GM18907 (cell line): ENCODE measurements around the gene RBMS3.
"Not testable (repeated sequence)": the region's sequence is repeated elsewhere in the genome, so short reads cannot be mapped to it uniquely, and the experiment has no call there.

ENCODE experiments used
- ATAC-seq: cut with Tn5 transposase; IDR thresholded peaks from one replicate; pipeline ENCODE4 v1.9.1; 2021; ENCODE audit warnings: mild to moderate bottlenecking, moderate library complexity; ENCODE audit not compliant: unreplicated experiment

RBMS3 gene

DNA sequence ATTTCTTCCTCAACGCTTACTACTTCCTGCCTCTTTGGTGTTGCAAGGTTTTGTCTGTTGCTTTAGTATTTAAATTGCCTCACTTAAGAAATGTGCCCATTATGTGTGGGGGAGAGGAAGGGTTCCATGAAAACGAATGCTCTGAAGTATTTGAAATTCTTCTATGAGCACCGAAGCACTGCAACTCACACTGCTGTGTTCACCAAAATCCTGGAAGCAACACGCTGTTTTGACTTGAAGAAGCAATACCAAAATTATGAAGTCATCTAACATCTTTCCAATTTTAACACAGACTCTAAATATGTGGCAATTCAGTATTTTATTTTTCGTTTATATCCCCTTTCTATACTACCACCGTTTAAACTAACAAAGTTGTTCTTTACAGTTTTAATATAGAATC lies 101.5 kb downstream of the RBMS3 start:
- no peak for ATAC-seq

DNA sequence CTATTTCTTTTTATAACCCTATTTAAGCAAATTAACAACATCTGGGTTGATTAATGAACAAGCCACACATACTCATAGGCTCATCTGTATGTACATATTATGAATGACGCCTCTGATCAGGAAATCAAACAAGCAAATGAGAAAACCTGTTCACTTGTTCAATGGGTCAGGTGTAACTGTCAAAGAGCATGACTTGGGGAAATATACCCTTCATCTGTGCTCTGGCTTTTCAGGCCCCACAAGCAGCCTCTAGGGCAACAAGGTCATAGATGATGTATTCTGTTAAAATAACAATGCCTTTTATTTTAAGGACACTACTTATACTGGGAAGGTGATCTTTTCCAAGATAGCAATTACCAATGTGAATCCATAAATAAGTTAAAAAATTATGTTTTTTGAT lies 102.0 kb downstream of the RBMS3 start:
- no peak for ATAC-seq

DNA sequence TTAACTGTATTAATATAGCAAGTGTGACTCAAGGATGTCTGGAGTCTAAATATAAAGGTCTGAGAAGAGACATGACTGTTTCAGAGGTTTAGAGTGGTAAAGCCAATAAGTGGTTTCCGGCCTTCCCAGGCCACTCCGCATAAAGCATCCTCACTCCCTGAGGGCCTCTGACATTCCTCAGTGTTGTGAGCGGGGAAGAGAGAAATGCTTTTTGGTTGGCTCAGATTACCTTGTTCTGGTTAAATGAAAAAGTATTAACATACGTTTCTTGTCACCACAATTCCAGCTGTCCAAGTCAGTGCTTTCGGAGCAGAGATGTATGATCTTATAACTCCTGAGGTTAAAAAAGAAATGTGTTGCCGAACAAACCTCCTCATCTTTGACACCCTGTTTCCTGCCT lies 103.8 kb downstream of the RBMS3 start:
- ATAC-seq, result no peak

DNA sequence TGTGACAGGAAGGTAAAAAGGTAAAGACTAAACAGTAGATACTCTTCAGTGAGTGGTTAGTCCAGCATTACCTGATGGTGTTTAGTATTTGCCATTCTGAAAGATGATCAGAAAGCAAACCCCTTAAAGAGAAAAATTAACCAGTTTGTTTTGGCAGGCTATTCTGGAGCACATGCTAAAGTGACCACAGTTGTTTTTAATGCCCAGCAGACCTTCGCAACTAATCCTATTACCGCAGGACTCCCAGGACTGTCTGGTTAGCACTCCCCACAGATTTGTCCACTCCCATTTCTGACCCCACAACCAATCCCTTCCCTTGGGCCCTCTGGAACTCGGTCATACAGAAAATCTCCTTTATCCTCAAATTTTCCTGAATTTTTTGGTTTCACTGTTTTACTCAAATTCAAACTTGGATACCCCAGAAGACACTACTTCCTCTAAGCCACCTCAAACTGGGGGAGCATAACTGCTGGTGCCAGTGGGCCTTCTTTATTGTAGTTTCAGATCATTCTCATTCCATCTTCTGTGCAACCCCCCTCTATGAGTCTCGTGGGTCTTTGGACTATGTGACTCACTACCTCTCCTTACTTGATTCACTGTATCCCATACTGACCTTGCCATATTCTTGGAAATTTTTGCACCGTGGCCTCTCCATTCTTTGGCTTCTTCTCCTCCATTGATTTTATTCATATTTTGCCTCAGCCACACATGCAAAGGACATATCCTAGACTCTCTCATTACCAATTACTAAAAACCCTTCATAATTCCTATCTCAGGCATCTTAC lies 104.4 kb downstream of the RBMS3 start:
- ATAC-seq, result no peak

DNA sequence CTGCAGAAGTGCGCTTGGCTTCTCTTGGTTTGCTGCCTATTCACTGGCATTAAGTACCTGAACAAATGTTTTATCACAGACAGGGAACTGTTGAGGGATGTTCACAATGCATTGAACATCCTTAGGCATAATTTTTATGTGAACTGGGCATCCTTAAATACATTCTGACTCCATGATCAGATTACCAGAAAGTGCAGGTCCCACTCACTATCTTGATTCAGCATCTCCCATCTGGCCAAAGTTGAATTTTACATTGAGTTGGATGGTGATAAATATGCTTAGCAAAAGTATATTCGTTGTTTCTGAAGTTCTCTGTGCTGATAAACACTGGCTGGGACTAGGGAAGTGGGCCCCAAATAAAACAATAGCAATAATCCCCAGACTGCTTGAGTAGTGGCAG lies 108.5 kb downstream of the RBMS3 start:
- ATAC-seq, result no peak

DNA sequence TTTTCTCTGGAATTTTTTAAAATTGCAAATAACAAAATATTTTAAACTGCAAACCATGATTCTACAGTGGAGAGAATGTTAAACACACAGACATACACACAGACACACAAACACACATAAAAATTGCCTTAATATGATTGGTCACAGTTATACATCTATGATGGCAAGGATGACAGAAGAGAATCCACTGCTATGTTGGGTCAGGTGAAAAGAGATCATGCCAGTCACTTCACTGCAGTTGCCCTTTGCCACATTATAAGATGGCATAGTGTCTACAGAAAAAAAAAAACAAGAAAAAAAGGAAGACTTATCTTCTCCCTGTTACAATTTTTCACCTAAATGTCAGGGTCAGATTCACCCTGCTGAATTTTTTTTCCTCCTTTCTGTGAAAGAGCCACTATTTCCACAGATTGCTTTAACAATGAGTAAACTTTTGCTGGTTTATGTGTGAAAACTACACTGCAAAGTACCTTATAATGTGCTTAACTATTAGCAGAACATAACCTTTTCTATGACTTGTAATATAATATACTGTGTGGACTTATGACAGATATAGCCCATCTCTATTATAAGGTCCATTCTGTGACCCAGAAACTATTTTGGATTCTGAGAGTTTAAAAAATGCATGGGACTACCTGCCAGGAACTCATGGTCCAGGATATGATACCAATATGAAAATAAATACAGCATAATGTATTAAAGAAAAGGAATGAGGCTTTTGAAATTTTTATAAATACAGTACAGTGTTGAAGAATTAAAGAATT lies 111.9 kb downstream of the RBMS3 start:
- no peak for ATAC-seq

DNA sequence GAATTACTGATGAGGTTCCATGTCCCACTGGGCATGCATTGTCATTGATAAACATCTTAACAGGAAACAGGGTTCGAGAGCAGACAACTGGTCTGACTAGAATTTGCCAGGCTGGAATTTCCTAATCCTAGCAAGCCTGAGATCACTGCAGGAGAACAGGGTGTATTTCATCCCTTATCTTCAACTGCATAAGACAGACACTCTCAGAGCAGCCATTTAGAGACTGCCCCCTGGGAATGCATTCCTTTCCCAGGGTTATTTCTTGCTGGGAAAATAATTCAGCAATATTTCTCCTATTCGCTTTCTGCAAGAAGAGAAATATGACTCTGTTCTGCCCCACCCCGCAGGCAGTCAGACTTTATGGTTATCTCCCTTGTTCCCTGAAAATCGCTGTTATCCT lies 113.1 kb downstream of the RBMS3 start:
- ATAC-seq, result not testable (repeated sequence)

DNA sequence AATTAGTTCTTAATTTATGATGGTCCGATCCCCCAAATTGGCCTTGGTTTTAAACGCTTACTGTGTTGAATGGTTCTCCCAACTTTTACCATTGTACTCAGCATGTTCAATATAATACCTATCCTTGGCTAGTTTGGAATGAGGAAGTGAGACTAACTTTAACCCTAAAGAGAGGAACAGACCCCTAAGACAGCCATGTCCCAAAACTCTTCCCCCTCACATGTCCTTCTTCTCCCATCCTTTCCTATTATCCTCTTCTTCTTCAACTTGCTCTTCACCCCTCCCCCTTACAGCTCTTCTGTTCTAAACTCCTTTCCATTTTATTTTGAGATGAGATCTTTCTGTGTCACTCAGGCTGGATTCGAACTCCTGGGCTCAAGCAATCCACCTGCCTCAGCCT lies 116.5 kb downstream of the RBMS3 start:
- no peak for ATAC-seq

DNA sequence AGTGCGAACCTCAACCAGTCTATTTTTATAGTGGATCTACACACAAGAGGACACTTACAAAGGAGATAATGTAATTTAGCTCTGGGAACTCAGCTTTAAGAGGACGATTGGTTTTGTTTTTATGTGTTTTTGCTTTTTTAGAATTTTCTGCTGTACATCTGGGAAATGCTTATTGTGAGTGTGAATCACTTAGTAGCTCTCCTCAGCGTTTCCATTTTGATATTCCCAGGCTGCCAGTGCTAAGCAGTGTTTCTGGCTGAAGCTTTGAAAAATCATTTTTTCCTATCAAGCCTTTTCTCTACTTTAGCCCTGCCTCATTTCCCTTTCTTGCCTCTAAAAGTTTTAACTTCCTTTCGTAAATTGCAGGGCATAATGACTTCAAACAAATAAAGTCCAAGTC lies 117.9 kb downstream of the RBMS3 start:
- no peak for ATAC-seq

DNA sequence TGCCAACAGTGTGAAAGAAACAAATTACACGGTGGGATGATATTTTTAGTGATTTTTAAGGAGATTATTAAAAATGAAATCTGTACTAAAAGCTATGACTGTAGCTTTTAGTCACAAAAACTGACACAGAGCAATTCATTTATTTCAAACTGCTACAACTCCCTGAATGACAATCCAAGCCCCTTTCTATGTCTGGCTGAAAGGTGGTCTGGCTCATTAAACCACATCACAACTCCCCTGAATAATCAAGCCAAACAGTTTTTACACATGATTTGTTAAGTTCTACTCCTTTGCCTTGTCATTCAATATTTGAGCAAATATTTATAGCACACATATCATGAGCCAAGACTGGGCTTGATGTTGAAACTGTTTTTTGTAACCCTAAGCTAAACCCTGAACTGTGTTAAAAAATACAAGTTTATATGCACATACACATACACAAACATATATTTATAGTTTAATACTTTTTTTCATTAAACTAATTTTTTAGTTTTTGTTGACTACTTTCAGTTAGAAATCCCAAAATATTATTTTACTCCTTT lies 125.5 kb downstream of the RBMS3 start:
- no peak for ATAC-seq

DNA sequence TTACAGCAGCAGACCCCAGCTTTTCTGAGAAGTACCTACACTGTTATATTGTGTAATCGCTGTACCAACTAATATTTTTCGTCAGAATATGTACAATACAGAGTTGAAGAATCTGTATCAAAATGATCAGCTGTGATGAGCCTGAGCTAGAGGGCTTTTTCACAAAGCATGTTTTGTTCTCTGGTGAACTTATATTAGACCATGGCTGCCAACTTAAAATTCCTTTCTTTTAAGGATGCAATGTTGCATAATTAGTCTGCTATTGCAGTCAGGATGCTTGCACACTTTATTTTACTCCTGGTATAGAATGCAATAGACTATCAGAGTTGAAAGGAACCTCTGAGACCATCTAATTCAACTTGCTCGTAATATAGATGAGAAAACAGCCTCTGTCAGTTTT lies 127.8 kb downstream of the RBMS3 start:
- no peak for ATAC-seq

DNA sequence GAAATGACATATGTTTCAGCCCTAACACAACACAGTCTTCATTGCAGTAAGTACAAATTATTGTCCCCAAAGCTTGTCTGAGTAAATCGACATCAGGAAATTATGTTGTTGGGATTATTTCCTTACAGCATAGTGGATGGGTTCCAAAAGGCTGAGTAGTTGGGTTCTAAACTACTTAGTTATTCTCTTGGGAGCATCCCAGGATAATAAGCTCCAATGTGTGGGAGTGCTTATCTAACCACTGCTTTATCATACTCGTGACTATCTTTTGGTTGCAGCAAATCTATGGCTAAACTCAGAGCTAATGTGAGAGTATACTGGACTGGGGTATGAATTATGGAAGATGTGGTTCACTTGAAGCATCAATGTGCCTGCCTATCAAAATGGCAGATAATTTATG lies 128.5 kb downstream of the RBMS3 start:
- ATAC-seq, result no peak

DNA sequence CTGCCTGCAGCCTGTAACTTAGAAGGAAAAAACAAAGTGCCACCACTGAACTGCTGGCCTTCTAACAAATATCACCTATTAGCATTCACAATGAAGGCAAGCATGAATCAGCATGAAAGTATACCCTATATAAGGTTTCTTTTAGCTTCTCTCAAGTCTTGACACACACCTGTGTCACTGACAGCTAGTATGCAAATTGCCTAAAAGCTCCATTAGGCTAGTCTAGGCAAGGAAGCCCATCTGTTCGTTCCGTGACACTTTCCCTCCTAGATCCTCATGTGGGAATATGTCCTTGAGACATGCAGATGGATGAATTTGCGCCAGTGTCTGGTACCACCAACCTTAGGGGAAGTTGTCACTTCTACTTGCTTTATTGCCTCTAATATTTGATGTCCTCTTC lies 129.3 kb downstream of the RBMS3 start:
- ATAC-seq, result peak; percentile 53

DNA sequence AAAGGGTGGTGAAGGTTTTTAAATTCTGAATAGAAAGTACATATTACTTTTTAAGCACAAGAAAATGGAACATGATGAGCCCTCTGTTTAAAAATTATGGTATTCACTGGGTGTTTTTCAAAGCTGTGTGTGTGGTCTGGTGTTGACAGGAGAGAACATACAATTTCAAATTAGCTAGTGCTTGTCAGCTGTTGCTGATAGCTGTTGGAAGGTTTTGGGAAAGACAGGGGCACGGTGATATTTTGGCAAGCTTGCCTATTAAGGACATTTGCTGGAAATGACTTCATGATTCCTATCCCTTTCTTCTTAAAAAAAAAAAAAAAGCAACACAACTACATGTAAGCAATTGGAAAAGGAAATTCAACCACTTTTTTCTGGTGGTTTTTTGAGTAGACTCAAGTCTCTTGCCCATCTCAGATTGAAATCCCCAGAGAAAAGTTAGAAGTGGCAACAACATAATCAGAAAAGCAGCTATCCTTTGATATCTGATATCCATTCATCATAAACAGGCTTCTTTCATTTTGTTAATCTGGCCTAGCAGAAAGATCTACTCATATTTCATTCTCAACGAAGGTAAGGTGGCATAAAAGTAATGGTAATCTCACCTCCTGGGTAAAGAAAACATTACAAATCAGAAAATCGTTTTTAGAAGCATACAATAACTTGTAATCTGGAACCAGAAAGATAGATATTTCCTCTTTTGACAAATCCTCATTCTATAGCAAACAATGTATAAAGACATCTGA lies 130.0 kb downstream of the RBMS3 start:
- no peak for ATAC-seq

DNA sequence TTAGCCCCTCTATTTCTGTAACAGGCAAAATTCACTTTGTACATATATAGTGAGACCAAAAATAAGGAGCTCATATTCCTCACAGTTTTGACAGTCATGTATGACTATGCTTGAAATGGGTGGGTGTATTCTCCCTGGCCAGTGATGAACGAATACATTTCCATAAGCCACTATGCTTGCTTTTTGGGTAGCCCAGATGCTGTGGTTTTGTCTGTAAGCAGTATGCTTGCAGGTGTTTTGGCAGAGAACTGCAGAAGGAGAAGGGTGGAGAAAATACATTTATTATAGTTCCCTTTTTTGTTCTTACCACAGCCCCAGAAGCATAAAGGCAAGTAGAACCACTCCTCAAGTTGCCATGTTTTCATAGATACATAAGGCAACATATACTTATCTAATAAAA lies 131.2 kb downstream of the RBMS3 start:
- ATAC-seq, result peak; percentile 50

DNA sequence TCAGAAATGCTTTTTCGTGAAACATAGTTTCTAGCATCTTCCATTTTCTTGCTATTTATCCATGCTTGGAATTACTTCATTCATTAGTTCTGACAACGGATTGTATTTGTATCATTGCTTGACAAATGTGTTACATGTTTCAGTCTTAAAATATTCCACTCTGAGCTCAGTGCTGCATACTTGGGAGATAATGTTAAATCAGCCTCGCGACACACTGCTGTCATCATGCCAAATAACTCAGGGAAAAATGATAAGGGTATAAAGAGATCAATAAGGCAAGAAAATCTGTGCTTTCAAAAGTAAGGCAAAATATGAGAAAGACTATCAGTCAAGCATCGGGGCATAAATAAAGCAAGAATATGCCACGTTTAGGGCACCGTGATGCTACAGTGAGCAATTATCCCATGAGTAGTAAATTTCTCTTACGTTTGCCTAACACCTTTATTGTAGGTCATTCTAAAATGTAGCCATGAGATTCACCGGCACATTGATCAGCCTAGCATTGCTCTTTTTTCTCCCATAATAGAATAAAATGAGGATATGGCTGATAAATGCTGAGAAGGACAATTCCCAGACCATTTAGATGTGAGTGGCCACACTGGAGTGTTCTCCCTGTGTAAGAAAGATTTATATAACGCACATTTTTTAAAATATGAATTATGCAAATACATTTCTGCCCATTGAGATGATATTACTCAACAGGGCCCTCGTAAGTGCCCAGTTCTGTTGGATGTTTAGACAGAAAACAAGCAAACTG lies 133.8 kb downstream of the RBMS3 start:
- ATAC-seq, result no peak

DNA sequence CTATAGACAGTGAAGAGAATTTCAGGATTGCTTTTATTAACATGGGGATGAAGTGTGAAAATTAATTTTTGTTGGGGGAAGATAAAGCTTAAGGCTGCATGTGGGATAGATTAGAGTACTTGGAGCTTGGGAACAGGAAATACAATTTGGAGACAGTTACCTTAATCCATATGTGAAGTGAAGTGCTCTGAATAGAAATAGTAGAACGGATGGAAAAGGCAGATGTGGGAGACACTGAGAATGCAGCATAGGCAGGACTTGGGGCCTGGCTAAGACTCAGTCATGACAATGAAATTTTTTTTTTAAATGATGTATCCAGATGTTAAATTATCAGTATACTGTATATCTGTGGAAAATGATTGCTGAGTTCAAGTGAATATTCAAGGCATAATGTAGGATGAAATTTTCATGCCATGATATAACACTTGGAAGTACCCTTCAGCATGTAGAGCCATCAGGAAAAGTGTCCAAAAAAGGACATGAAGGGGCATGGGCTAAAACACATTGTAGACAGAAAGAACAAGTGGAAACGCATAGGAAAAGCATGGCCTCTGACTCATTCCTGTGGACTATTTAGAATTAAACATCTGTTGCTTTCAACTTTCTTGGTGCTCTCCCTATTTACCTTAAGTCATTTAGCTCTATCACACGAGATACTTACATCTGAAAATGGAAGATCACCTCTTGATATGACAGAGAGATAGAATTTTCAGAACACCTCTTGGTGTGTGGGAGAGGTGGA lies 134.8 kb downstream of the RBMS3 start:
- no peak for ATAC-seq

DNA sequence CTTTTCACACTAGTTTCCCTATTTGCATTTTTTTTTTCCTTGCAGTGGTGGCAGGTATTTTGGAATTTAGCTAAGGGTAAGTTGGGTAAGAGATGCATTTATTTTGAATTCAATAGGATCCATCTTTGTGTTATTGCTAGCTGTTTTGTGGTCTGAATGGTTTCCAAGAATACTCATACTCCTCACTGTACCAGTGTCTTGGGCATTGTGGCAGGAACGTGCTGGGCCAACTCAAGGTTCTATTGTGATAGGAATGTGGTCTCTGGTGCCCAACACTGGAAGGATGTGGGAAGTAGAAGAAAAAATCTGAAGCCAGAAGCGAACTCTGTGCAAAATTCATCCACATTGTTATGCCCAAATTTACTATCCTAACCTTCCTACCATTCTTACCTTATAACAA lies 135.6 kb downstream of the RBMS3 start:
- ATAC-seq, result no peak

DNA sequence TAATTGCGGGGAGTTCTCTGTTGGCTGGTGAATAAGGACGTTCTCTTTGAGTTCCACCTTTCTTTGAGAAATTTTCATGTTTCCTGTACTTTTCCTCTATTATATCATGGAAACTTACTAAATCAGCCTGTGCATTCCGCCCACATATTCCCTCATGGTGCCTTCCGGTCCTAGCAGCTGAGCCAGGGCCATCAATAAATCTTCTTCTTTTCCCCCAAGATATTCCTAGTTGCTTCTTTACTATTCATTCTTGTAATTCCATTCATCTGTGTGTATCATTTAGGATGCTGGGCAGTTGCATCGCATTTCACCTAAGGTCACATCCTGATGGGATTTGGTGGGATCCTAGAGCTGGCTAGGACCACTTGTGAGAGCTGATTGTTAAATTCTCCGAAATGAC lies 139.2 kb downstream of the RBMS3 start:
- no peak for ATAC-seq
